B cell (primary cell): ENCODE measurements around the gene MAVS. TPM values are rescaled to one million over a fixed set of nuclear protein-coding genes. Genes with fewer than 3 reads are reported as not detected.

Source experiments
- ATAC-seq: fragments of 200-7000 bp; cut with Tn5 transposase; one replicate; pipeline ENCODE4 v1.10.0; 2021; ENCODE audit warnings: low read depth, mild to moderate bottlenecking, moderate number of reproducible peaks, moderate library complexity
- CTCF ChIA-PET: fragments of 350-600 bp; sonication (Branson Sonifier 250); formaldehyde crosslinking; loops from one replicate; lab custom pipeline; 2021; ENCODE audit warnings: antibody characterized with exemption, inconsistent platforms; lab: Charles Lee
- POLR2A ChIA-PET: fragments of 350-600 bp; sonication (Branson Sonifier 250); formaldehyde crosslinking; loops from one replicate; lab custom pipeline; 2021; ENCODE audit warnings: antibody characterized with exemption; lab: Charles Lee
- DNase-seq: peaks from one replicate; pipeline ENCODE4 v3.0.0; 2013
- H2AFZ ChIP-seq: 2 replicates; pipeline ENCODE4 v1.6.1; 2012; ENCODE audit warnings: mild to moderate bottlenecking, low read depth, low read length; ENCODE audit not compliant: insufficient read depth, poor library complexity, severe bottlenecking
- H3K27ac ChIP-seq, 2 donors: 1 replicate in 1 of 2; 2 replicates in 1 of 2; pipeline ENCODE4 v1.5.1; 2012 to 2013; ENCODE audit warnings: low read length in 2 of 2, mild to moderate bottlenecking in 2 of 2, moderate library complexity in 1 of 2
- H3K27me3 ChIP-seq, 4 experiments: fragments of 200-600 bp in 1 of 4; sonication (generic) in 1 of 4; replicated peaks in 1 of 4; 1 replicate in 2 of 4; 2 replicates in 2 of 4; pipeline versions ENCODE4 v1.6.1 to v1.7.0; 2013 to 2016; ENCODE audit warnings: low read length in 3 of 4, mild to moderate bottlenecking in 2 of 4, mixed read lengths in 1 of 4, moderate library complexity in 1 of 4; ENCODE audit not compliant: insufficient read depth in 4 of 4, control insufficient read depth in 3 of 4; ENCODE audit errors: control extremely low read depth in 1 of 4
- H3K36me3 ChIP-seq, 2 experiments: replicated peaks in 1 of 2; 1 replicate in 1 of 2; 2 replicates in 1 of 2; pipeline versions ENCODE4 v1.6.1 to v1.7.1; 2013; ENCODE audit warnings: low read length in 1 of 2; ENCODE audit not compliant: insufficient read depth in 2 of 2, control insufficient read depth in 1 of 2; ENCODE audit errors: control extremely low read depth in 1 of 2, extremely low read depth in 1 of 2
- H3K4me1 ChIP-seq, 2 donors: fragments of 200-600 bp in 1 of 2; sonication (generic) in 1 of 2; 1 replicate in 1 of 2; 2 replicates in 1 of 2; pipeline versions ENCODE4 v1.5.1 to v1.6.1; 2013 to 2017; ENCODE audit warnings: low read length in 2 of 2; ENCODE audit not compliant: control insufficient read depth in 2 of 2, insufficient read depth in 2 of 2
- H3K4me2 ChIP-seq: replicated peaks from 2 replicates; pipeline ENCODE3; 2012; ENCODE audit warnings: mild to moderate bottlenecking, low read depth, low read length; ENCODE audit not compliant: poor library complexity, severe bottlenecking
- H3K4me3 ChIP-seq, 5 experiments: fragments of 200-600 bp in 1 of 5; sonication (generic) in 1 of 5; 1 replicate in 3 of 5; 2 replicates in 2 of 5; pipeline versions ENCODE4 v1.5.1 to v1.7.0; 2011 to 2016; ENCODE audit warnings: low read length in 4 of 5, mild to moderate bottlenecking in 4 of 5, low read depth in 2 of 5, control low read depth in 1 of 5, moderate library complexity in 1 of 5; ENCODE audit not compliant: insufficient read depth in 1 of 5; ENCODE audit errors: control extremely low read depth in 1 of 5, extremely low read depth in 1 of 5
- H3K79me2 ChIP-seq: fragments of 200-600 bp; sonication (generic); one replicate; pipeline ENCODE4 v1.6.0; 2016; ENCODE audit warnings: low read length; ENCODE audit not compliant: control insufficient read depth, insufficient read depth
- H3K9ac ChIP-seq: fragments of 200-600 bp; sonication (generic); 2 replicates; pipeline ENCODE4 v1.6.1; 2017; ENCODE audit warnings: mild to moderate bottlenecking, low read length, moderate library complexity
- H3K9me3 ChIP-seq, 3 donors: one replicate each; pipeline versions ENCODE4 v1.6.1 to v1.7.1; 2013; ENCODE audit warnings: low read length in 2 of 3; ENCODE audit not compliant: control insufficient read depth in 2 of 3, insufficient read depth in 1 of 3; ENCODE audit errors: control extremely low read depth in 1 of 3
- H4K20me1 ChIP-seq: 2 replicates; pipeline ENCODE4 v1.6.0; 2012; ENCODE audit warnings: mild to moderate bottlenecking, low read length; ENCODE audit not compliant: insufficient read depth, control insufficient read depth, poor library complexity, severe bottlenecking
- H3K27ac Mint-ChIP-seq: one replicate; pipeline ENCODE4 v1.8.0; 2021; ENCODE audit warnings: mixed read lengths
- H3K27me3 Mint-ChIP-seq: one replicate; pipeline ENCODE4 v1.8.0; 2021; ENCODE audit warnings: mixed read lengths
- H3K4me1 Mint-ChIP-seq: one replicate; pipeline ENCODE4 v1.8.0; 2021; ENCODE audit warnings: mixed read lengths
- H3K4me3 Mint-ChIP-seq: one replicate; pipeline ENCODE4 v1.8.0; 2021; ENCODE audit warnings: mixed read lengths
- H3K9me3 Mint-ChIP-seq: one replicate; pipeline ENCODE4 v1.8.0; 2022; ENCODE audit warnings: mixed read lengths; ENCODE audit not compliant: insufficient read depth
- CTCF ChIP-seq: fragments of 200-600 bp; IDR thresholded peaks from one replicate; pipeline ENCODE4 v1.8.0; 2022; ENCODE audit warnings: antibody characterized with exemption, mild to moderate bottlenecking
- EZH2 ChIP-seq: IDR thresholded peaks from 2 replicates; pipeline ENCODE4 v1.6.1; 2012; ENCODE audit warnings: borderline replicate concordance, low read depth, mild to moderate bottlenecking, moderate library complexity, low read length; ENCODE audit not compliant: insufficient read depth, poor library complexity, severe bottlenecking
- WGBS: methylation state at CpG from one replicate; pipeline ENCODE4 v1.1.5; 2013; ENCODE audit warnings: missing lambda C conversion rate; ENCODE audit not compliant: insufficient coverage; 5-methylcytosine and 5-hydroxymethylcytosine counted together
- intact Hi-C: fragments of 100-400 bp; cut with micrococcal nuclease; formaldehyde crosslinking; loops from one replicate; pipeline ENCODE4 v1.10.0; 2022
- polyA plus RNA-seq: library from polyadenylated mRNA; depleted of rRNA; stranded (reverse); fragments of >200 nt; gene quantifications from 2 replicates; pipeline ENCODE4 v1.2.3, GENCODE V29; 2012
- total RNA-seq, 2 donors: library from RNA; stranded (reverse); fragments of 120-200 nt in 1 of 2; gene quantifications; 1 replicate in 1 of 2; 2 replicates in 1 of 2; pipeline versions ENCODE4 v1.2.3 to v1.2.4, GENCODE V29; 2013 to 2022

MAVS gene
- total and polyA plus RNA-seq, 2 donors (not counting 1 experiment from before 2014, with no cell fraction given): 17.2 to 52.2 TPM

GRCh38 chr20:3821996-3822395, 24.6 kb upstream of the MAVS start:
- Histone ChIP-seq H3K9ac (no peak overlapping the region), H3K27ac (peak overlapping the region in 1 of 2 donors; percentile 97), H4K20me1 (no peaks in the 10 kb centered on the region), H3K4me1 (peaks cover 13 to 26% of the 10 kb centered on the region in 2 donors), H3K79me2 (peaks cover 13% of the 10 kb centered on the region), H3K4me2 (peak overlapping the region; percentile 79), H3K27me3 (no peaks in the 10 kb centered on the region), H3K9me3 (no peaks in the 10 kb centered on the region), H3K36me3 (peaks cover 2 to 26% of the 10 kb centered on the region in 2 experiments), H3K4me3 (no peak overlapping the region), H2AFZ (no peak overlapping the region)
- Mint-ChIP-seq H3K4me1 (peaks cover 24% of the 10 kb centered on the region), H3K27me3 (no peaks in the 10 kb centered on the region), H3K27ac (peak overlapping the region; percentile 67), H3K4me3 (peak overlapping the region; percentile 97), H3K9me3 (no peaks in the 10 kb centered on the region)
- 98% methylated on average over 9 of the region's 14 CpGs for WGBS
- ATAC-seq (no peak), DNase-seq (no peak)
- ChIA-PET CTCF (interaction anchor here (1.0 to 6.4 kb wide), 3 partner anchors 33 to 70 kb away, joined by 3 to 84 read pairs (median 6); partner anchors contain the start of gene CENPB), POLR2A (interaction anchor here (0.5 kb wide), 1 partner anchor 11 kb away, joined by 3 read pairs; no protein-coding TSS in a partner anchor)
- intact Hi-C loops: loop anchor here (2.0 kb wide), 1 partner anchor 33 kb away; no protein-coding TSS in a partner anchor
- TF ChIP-seq EZH2: no peak
- TF ChIP-seq CTCF: no peak

DNA sequence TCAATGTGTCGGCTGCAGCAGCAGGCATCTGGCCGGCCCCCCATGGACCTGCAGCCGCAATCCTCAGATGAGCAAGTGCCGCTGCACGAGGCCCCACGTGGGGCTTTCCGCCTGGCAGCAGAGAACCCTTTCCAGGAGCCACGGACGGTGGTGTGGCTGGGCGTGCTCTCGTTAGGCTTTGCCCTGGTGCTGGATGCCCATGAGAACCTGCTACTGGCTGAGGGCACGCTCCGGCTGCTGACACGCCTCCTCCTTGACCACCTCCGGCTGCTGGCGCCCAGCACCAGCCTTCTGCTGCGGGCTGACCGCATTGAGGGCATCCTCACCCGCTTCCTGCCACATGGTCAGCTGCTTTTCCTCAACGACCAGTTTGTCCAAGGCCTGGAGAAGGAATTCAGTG, 22.8 kb upstream of the MAVS start:
- Histone ChIP-seq H3K4me3 (no peak overlapping the region), H3K4me2 (no peak overlapping the region), H2AFZ (no peak overlapping the region), H3K4me1 (peaks cover 13 to 27% of the 10 kb centered on the region in 2 donors), H3K79me2 (peaks cover 13% of the 10 kb centered on the region), H3K9ac (no peak overlapping the region), H3K9me3 (no peaks in the 10 kb centered on the region), H3K27ac (no peak overlapping the region), H3K36me3 (peaks cover 3 to 26% of the 10 kb centered on the region in 2 experiments), H3K27me3 (no peaks in the 10 kb centered on the region), H4K20me1 (no peaks in the 10 kb centered on the region)
- DNase-seq: no peak
- Mint-ChIP-seq H3K27me3 (no peaks in the 10 kb centered on the region), H3K4me3 (no peak overlapping the region), H3K27ac (no peak overlapping the region), H3K4me1 (peaks cover 25% of the 10 kb centered on the region), H3K9me3 (no peaks in the 10 kb centered on the region)
- ATAC-seq: no peak
- POLR2A ChIA-PET: no interaction called here
- WGBS: 98% methylated on average over 20 of the region's 20 CpGs
- intact Hi-C loops: no loop called here
- CTCF ChIA-PET: interaction anchor here (0.6 kb wide), 1 partner anchor 31 kb away, joined by 3 read pairs; no protein-coding TSS in a partner anchor
- TF ChIP-seq CTCF: no peak
